WTC11 (cell line): ENCODE data around the gene PLXNA3. TPM values are rescaled to one million over a fixed set of nuclear protein-coding genes. Genes with fewer than 3 reads are reported as not detected.

Experiments
- ATAC-seq: fragments of 200-7000 bp; cut with Tn5 transposase; 2 replicates; pipeline ENCODE4 v1.10.0; 2021; ENCODE audit warnings: mild to moderate bottlenecking, moderate library complexity
- CTCF ChIA-PET: fragments of 300-600 bp; sonication (Branson Sonifier 250); formaldehyde crosslinking; loops from one replicate; lab custom pipeline; 2021; ENCODE audit warnings: antibody characterized with exemption; lab: Charles Lee
- POLR2A ChIA-PET: fragments of 350-600 bp; sonication (Branson Sonifier 250); formaldehyde crosslinking; loops from one replicate; lab custom pipeline; 2021; ENCODE audit warnings: antibody characterized with exemption; lab: Charles Lee
- DNase-seq: peaks from one replicate; pipeline ENCODE4 v3.0.0; 2021; ENCODE audit warnings: low spot score
- H3K27ac Mint-ChIP-seq: 2 replicates; pipeline ENCODE4 v1.8.0; 2021; ENCODE audit warnings: mixed read lengths
- H3K27me3 Mint-ChIP-seq: 2 replicates; pipeline ENCODE4 v1.8.0; 2021; ENCODE audit warnings: low read depth, mild to moderate bottlenecking, moderate library complexity, mixed read lengths
- H3K36me3 Mint-ChIP-seq: 2 replicates; pipeline ENCODE4 v1.8.0; 2021; ENCODE audit warnings: mixed read lengths
- H3K4me1 Mint-ChIP-seq: 2 replicates; pipeline ENCODE4 v1.8.0; 2022; ENCODE audit warnings: mixed read lengths
- H3K4me3 Mint-ChIP-seq: 2 replicates; pipeline ENCODE4 v1.8.0; 2021; ENCODE audit warnings: mild to moderate bottlenecking, moderate library complexity, mixed read lengths
- H3K9me3 Mint-ChIP-seq: 2 replicates; pipeline ENCODE4 v1.8.0; 2021; ENCODE audit warnings: mixed read lengths
- AFF4 ChIP-seq: sonication (generic); formaldehyde crosslinking; IDR thresholded peaks from 2 replicates; pipeline ENCODE4 v1.8.1; 2023; ENCODE audit warnings: mild to moderate bottlenecking, missing genetic modification reagents, borderline replicate concordance
- ATF3 ChIP-seq: sonication (generic); formaldehyde crosslinking; conservative IDR thresholded peaks from 2 replicates; pipeline ENCODE4 v1.8.1; 2022; ENCODE audit warnings: mild to moderate bottlenecking, missing genetic modification reagents
- ERG ChIP-seq: fragments of 250-450 bp; sonication (Bioruptor Pico); IDR thresholded peaks from 2 replicates; pipeline ENCODE4 v1.8.0; 2021; ENCODE audit warnings: mild to moderate bottlenecking
- FOXK1 ChIP-seq: sonication (generic); formaldehyde crosslinking; IDR thresholded peaks from 2 replicates; pipeline ENCODE4 v1.8.0; 2022; ENCODE audit warnings: mild to moderate bottlenecking, moderate library complexity, missing genetic modification reagents
- KAT7 ChIP-seq: sonication (generic); formaldehyde crosslinking; IDR thresholded peaks from 2 replicates; pipeline ENCODE4 v1.8.1; 2023; ENCODE audit warnings: missing genetic modification reagents, mild to moderate bottlenecking, borderline replicate concordance
- MXD4 ChIP-seq: fragments of 250-450 bp; sonication (Bioruptor Pico); IDR thresholded peaks from 2 replicates; pipeline ENCODE4 v1.8.0; 2021; ENCODE audit warnings: mild to moderate bottlenecking, moderate library complexity, borderline replicate concordance
- OVOL2 ChIP-seq: fragments of 250-450 bp; sonication (Bioruptor Pico); IDR thresholded peaks from 2 replicates; pipeline ENCODE4 v1.9.0; 2021; ENCODE audit warnings: mild to moderate bottlenecking, borderline replicate concordance
- SP1 ChIP-seq: sonication (generic); formaldehyde crosslinking; conservative IDR thresholded peaks from 2 replicates; pipeline ENCODE4 v1.8.1; 2022; ENCODE audit warnings: missing genetic modification reagents
- ZNF512 ChIP-seq: sonication (generic); formaldehyde crosslinking; IDR thresholded peaks from 2 replicates; pipeline ENCODE4 v1.8.1; 2022; ENCODE audit warnings: missing genetic modification reagents, borderline replicate concordance
- total RNA-seq: library from RNA; stranded (reverse); gene quantifications from 3 replicates; pipeline ENCODE4 v1.2.3, GENCODE V29; 2021

PLXNA3 gene
- total RNA-seq, 1 experiment from 2014 or later = 26.6 TPM

GRCh38 chrX:154519389-154519788 is 61.3 kb downstream of the PLXNA3 start:
- Mint-ChIP-seq H3K4me1 (peaks cover 14% of the 10 kb centered on the region), H3K36me3 (no peaks in the 10 kb centered on the region), H3K27ac (no peak overlapping the region), H3K27me3 (peaks cover 50% of the 10 kb centered on the region), H3K9me3 (no peaks in the 10 kb centered on the region), H3K4me3 (no peak overlapping the region)
- ChIA-PET POLR2A (no interaction called here), CTCF (interaction anchor here (0.7 to 1.1 kb wide), 2 partner anchors 8 to 12 kb away, joined by 4 read pairs; no protein-coding TSS in a partner anchor)
- no peak for ATAC-seq
- TF ChIP-seq MXD4 = no peak
- TF ChIP-seq FOXK1 (CRISPR knock-in tag) = no peak
- TF ChIP-seq KAT7 (CRISPR knock-in tag) = no peak
- TF ChIP-seq ERG (CRISPR knock-in tag) = no peak
- TF ChIP-seq ATF3 (CRISPR knock-in tag) = no peak
- DNase-seq = no peak

GRCh38 chrX:154525606-154526490 is 67.8 kb downstream of the PLXNA3 start:
- POLR2A ChIA-PET = interaction anchor here (0.5 kb wide), 1 partner anchor 15 kb away, joined by 3 read pairs; no protein-coding TSS in a partner anchor
- H3K36me3 Mint-ChIP-seq = 0 out of 2 replicates have a peak, but pooled peaks cover under 1% of the 10 kb centered on the region
- CTCF ChIA-PET = interaction anchor here (1.8 kb wide), 1 partner anchor 35 kb away, joined by 14 read pairs; the partner anchor contains the start of gene SLC10A3
- TF ChIP-seq AFF4 (CRISPR knock-in tag) = no peak
- no peak for TF ChIP-seq ZNF512
- no peak for TF ChIP-seq OVOL2 (CRISPR knock-in tag)
- no peak for TF ChIP-seq SP1 (CRISPR knock-in tag)
- TF ChIP-seq ERG (CRISPR knock-in tag) = no peak
- DNase-seq = no peak
- H3K27ac Mint-ChIP-seq = no peak overlapping the region
- H3K9me3 Mint-ChIP-seq = no peaks in the 10 kb centered on the region
- ATAC-seq = no peak
- peaks cover 10% of the 10 kb centered on the region; the same call in 1 of the 2 replicates for H3K4me1 Mint-ChIP-seq
- H3K27me3 Mint-ChIP-seq = peaks cover 54% of the 10 kb centered on the region
- no peak overlapping the region for H3K4me3 Mint-ChIP-seq
